ENCODE results near the gene MAML1. TPM values are rescaled to one million over a fixed set of nuclear protein-coding genes. Genes with fewer than 3 reads are reported as not detected.

Gene MAML1
- total RNA-seq, 2 donors from 2014 or later = 29.7 TPM

GRCh38 chr5:179771311-179771895, 38.8 kb downstream of the MAML1 start:
- Histone ChIP-seq H3K27me3 (no peaks in the 10 kb centered on the region), H3K27ac (no peak overlapping the region), H3K9me3 (no peaks in the 10 kb centered on the region), H3K36me3 (peaks cover 16% of the 10 kb centered on the region), H3K9ac (ENCODE audit: low read depth in 2 of 2, low read length in 2 of 2) (no peak overlapping the region), H3K4me3 (no peak overlapping the region), H3K4me1 (no peaks in the 10 kb centered on the region)
- no peak for TF ChIP-seq CTCF (IDR thresholded peaks at IDR 0.05)
- no peak for DNase-seq
- intact Hi-C loops (cut with DNase I) = no loop called here

- H3K9ac ChIP-seq (ENCODE audit: low read depth in 2 of 2, low read length in 2 of 2) = no peak overlapping the region
- H3K9me3 ChIP-seq = no peaks in the 10 kb centered on the region
- TF ChIP-seq CTCF (IDR thresholded peaks at IDR 0.05) = no peak
- no peaks in the 10 kb centered on the region for H3K4me1 ChIP-seq
- H3K36me3 ChIP-seq = peaks cover 16% of the 10 kb centered on the region
- H3K27ac ChIP-seq = no peak overlapping the region
- intact Hi-C loops (cut with DNase I) = no loop called here
- DNase-seq = no peak
- H3K27me3 ChIP-seq = no peaks in the 10 kb centered on the region
- H3K4me3 ChIP-seq = no peak overlapping the region
Observed at GRCh38 chr5:179772351-179772750, 39.7 kb downstream of the MAML1 start.

GRCh38 chr5:179773686-179774040, 41.0 kb downstream of the MAML1 start:
- intact Hi-C loops (cut with DNase I) = no loop called here
- DNase-seq = no peak

GRCh38 chr5:179774442-179774841, 41.8 kb downstream of the MAML1 start:
- TF ChIP-seq CTCF (IDR thresholded peaks at IDR 0.05) = no peak
- no peaks in the 10 kb centered on the region for H3K4me1 ChIP-seq
- DNase-seq = no peak
- H3K4me3 ChIP-seq = no peak overlapping the region
- peaks cover 16% of the 10 kb centered on the region for H3K36me3 ChIP-seq
- H3K27me3 ChIP-seq = no peaks in the 10 kb centered on the region
- H3K9me3 ChIP-seq = no peaks in the 10 kb centered on the region
- H3K27ac ChIP-seq = no peak overlapping the region
- H3K9ac ChIP-seq (ENCODE audit: low read depth in 2 of 2, low read length in 2 of 2) = no peak overlapping the region
- intact Hi-C loops (cut with DNase I) = no loop called here

More at GRCh38 chr5:179773686-179774040, 41.0 kb downstream of the MAML1 start:
- Histone ChIP-seq H3K36me3 (peaks cover 16% of the 10 kb centered on the region), H3K27me3 (no peaks in the 10 kb centered on the region), H3K4me1 (no peaks in the 10 kb centered on the region), H3K9me3 (no peaks in the 10 kb centered on the region), H3K4me3 (no peak overlapping the region), H3K27ac (no peak overlapping the region), H3K9ac (ENCODE audit: low read depth in 2 of 2, low read length in 2 of 2) (no peak overlapping the region)
- TF ChIP-seq CTCF (IDR thresholded peaks at IDR 0.05) = no peak

GRCh38 chr5:179776411-179776938, 43.9 kb downstream of the MAML1 start:
- Histone ChIP-seq H3K4me3 (no peak overlapping the region), H3K27ac (no peak overlapping the region), H3K27me3 (no peaks in the 10 kb centered on the region), H3K9me3 (no peaks in the 10 kb centered on the region), H3K9ac (ENCODE audit: low read depth in 2 of 2, low read length in 2 of 2) (no peak overlapping the region), H3K36me3 (peaks cover 16% of the 10 kb centered on the region), H3K4me1 (no peaks in the 10 kb centered on the region)
- DNase-seq = no peak
- no peak for TF ChIP-seq CTCF (IDR thresholded peaks at IDR 0.05)
- intact Hi-C loops (cut with DNase I) = no loop called here

Measured in colonic mucosa (tissue), 4 donors.